Dermis blood vessel endothelial cell (primary cell): ENCODE results near the gene PLXNA4. TPM values are rescaled to one million over a fixed set of nuclear protein-coding genes. Genes with fewer than 3 reads are reported as not detected.
A peak's percentile ranks its signal among the peaks of the same experiment; 100 is the strongest.

Experiments
- DNase-seq: peaks from one replicate; pipeline ENCODE4 v3.0.0; 2010
- total RNA-seq: library from RNA; depleted of rRNA; stranded (reverse); fragments of >200 nt; gene quantifications from 2 replicates; pipeline ENCODE4 v1.2.3, GENCODE V29; 2014

The PLXNA4 gene
- total RNA-seq, 1 donor from 2014 or later, result 1.5 TPM

DNA sequence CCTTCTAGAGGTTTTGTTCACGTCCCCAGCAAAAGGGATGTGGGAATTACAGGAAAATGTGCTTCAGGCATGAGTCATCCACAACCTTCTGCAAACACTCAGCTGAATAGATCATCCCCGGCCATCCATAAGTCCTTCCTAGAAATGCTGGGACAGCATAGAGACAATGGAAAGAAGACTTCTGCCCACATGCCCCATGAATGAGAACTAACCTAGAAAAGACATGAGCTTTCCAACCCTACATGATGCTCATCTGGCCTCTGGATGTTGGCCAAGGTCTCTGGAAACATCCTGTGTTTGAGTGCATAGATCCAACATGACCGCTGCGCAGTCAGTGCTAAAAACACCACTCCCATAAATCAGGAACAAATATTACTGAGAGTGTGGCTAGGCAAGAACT, 277.5 kb downstream of the PLXNA4 start:
- peak; percentile 82 for DNase-seq

DNA sequence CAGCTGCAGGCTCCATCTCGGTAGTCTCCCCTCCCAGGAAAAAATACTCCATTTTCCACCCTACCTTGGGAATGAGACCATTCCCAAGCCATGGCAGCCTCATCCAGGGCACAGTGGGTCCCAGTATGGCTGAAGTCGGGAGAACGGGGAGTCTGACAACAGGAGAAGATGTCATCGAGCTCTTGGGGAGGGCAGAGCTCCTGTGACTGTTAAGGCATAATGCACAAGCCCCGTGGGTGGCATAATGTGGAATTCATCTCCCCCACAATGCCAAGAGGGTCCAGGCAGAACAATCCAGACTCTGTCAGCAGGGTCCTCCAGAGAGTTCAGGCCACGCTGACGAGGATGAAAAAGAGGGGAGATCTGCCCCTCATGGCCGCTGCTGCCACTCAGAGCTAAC, 279.4 kb downstream of the PLXNA4 start:
- DNase-seq, result no peak

DNA sequence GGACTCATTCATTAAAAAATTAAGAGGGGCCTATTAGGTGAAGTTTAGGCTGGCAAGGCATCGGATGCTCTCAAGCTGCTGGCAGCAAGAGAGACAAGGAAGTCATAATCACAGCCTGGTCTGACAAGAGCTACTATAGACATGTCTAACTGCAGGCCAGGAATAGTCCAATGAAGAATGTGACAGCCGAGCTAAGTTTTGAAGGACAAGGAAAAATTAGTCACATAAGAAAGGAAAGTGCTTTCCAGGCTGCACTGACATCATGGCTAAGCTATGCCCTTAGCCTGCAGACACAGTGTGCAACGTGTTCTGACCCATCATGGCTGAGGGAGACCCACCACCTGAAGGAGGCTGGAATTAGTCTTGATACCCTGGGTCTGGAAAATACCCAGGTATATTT, 281.1 kb downstream of the PLXNA4 start:
- DNase-seq, result peak; percentile 59

DNA sequence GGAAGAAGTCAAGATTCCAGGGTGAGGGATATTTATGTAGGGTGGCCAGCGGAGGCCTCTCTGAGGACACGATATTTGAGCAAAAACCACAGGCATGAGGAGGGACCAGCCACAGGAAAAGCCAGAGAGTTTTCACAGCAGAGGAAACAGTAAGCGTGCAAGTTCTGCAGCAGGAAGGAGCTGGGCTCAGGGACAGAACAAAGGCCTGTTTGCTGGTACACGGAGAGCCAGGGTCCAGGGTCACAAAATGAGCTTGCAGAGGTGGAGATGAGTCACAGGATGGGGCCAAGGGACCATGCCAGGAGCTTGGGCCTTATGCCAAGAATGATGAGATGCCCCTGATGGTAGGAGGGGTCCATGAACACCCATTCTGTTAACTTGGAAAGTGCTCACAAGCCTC, 283.5 kb downstream of the PLXNA4 start:
- DNase-seq, result peak; percentile 88

DNA sequence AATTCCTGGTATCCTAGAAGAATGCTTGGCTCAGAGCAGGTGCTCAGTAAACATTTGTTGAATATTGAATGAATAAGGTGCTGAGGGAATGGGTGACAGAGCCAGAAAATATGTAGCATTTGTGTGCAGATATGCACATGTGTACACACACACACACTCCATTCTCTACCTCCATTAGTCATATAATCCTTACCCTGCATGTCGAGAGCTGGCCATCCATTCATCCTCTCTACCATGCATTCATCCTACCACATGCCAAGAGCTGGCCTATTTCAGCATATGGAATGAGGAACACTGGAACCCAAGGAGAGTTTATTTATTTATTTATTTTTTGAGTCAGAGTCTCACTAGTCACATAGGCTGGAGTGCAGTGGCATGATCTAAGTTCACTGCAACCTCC, 284.8 kb downstream of the PLXNA4 start:
- DNase-seq, result no peak

DNA sequence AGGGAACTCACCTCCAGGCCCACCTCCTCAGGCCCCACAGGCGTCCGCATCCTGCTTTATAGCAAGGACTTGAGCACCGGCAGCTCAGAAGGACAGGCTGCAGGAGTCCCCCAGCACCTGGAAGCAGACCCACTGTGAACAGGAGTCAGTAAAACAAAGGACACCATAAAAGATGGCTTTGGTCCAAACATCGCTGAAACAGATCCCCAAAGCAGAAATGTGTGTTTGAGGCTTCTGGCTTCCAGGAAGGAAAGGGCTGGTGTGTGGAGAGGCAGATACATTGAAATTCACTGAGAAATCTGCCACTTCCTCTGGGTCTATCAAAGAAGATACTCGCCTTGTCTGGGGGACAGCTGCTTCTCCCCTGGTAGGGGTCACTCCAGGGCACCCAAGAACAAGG, 286.2 kb downstream of the PLXNA4 start:
- peak; percentile 57 for DNase-seq

DNA sequence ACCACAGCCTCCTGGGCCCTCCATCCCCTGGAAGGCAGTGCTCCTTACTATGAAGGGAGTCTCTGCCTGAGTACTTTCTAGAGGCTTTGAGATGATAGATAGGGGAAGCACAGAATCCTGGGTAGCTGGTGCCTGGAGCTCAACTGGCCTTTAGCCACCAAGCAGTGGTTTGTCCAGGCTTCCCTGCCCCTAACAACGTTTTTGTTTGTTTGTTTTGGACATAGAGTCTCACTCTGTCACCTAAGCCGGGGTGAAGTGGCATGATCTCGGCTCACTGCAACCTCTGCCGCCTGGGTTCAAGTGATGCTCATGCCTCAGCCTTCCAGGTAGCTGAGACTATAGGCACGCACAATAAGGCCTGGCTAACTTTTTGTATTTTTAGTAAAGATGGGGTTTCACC, 289.4 kb downstream of the PLXNA4 start:
- DNase-seq, result no peak

DNA sequence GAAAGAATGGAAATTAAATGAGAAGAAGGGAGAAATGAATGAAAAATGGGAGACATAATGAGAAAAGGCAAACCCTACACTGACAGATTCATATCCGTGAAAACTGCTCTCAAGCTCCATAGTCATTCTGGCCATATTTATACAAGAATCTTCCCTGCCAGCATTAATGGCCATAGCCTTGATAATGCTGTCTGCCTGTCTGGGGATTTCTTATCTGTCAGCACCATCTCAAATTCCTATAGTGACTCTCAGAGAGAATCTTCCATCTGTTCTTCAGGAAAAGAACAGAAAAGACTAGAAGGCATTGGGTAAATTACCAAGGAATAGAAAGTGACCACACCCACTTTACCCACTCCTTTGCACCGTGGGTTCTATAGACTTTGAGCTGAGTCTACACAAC, 295.9 kb downstream of the PLXNA4 start:
- no peak for DNase-seq

DNA sequence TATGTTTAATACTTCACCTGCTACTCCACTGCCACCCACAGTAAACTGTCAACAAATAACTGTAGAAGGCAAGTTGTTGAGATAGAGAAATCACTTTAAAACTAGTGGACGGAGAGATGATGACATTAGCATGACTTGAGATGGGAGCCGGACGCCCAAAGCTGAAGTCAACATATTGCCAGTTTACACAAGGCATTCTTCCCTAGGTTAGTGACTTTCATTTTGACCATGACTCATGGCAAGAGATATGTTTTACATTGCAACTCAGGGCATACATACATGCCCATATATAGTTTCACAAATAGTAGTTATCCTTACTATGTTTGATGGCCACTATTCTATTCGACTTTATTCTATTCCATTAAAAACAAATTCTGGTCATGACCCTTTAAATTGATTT, 296.6 kb downstream of the PLXNA4 start:
- no peak for DNase-seq

DNA sequence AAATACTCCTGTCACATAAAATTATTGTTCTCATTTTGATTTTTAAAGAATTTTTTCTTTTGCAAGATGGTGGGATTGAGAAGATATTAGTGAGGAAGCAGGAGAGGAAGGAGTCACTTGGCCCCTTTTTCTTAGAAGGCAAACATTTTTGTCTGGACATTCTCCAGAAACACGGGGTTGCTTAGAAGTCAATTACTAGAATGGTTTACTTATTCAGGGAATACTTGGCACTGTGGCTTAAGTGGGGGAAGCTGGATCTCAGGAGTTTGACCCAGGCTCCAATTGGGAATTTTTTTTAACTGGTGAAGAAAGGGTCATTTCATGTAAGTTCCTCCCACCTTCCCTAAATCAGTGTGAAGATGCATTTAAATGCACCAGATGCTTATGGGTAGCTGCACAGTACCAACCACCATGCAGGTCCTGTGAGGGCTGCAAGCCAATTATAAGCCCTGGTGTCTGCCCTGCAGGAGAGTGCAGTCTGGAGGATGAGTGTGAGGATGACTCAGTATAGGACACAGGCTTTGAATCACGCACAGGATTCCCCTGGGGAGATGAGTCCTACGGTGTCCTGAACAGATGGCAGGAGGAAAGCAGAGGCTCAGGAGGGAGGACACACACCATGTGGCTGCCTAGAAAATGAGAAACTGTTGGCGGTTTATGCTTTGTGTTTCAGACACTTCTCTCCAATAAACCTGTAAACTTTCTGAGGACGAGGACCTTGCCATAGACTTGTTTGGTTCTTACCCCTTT, 299.1 kb downstream of the PLXNA4 start:
- DNase-seq, result no peak

DNA sequence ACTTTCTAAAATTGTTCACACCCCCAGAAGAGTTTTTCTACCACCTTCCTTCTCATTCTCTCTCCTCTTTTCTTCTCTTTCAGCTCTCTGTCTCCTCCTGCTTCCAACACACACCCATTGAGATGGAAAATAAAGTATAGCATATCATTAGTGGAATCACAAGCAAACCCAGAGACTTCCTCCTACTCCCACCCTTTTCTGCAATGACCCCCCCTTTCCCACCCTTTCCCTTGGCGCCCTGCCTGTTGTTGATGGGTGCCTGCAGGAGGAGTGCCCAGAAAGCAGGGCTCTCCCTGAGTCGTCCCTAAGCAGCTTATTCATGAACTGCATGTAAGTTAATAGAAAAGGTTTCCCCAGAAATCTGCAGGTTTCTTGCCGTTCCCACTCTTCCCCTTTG, 300.0 kb downstream of the PLXNA4 start:
- no peak for DNase-seq

DNA sequence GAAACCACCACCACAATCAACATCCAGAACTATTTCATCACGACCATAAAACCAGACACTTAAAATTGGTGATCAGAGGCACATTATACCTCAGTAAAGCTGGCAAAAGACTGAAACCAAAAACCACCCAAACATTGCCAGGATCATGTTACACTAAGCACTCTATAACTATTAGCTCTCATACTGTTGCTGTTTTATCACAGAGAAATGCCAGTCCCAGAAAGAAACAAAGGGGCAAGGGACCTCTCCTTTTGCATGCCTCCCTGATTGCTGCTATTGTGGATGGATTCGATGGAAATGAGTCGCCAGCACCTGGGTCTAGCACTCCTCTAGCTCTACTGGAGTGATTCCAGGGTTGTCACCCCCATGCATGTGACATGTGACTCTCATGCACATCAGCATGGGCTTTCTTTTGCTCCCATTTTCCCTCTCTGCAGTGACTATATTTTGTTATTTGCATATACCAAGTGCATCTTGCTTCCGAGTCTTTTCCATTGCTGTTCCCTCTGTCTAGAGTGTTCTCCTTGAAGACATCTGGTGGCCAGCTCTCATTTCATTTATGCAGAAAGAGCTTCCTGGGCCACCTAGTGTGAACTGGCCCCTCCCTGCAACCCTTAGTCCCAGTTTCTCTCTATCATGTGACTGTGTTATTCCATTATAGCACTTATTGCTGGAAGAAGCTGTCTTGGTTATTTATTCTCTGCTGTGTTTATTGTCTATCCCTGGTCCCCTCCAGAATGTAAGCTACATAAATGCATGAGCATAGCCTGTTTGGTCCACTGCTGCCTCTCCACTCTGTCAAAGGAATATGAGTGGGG, 300.6 kb downstream of the PLXNA4 start:
- no peak for DNase-seq

DNA sequence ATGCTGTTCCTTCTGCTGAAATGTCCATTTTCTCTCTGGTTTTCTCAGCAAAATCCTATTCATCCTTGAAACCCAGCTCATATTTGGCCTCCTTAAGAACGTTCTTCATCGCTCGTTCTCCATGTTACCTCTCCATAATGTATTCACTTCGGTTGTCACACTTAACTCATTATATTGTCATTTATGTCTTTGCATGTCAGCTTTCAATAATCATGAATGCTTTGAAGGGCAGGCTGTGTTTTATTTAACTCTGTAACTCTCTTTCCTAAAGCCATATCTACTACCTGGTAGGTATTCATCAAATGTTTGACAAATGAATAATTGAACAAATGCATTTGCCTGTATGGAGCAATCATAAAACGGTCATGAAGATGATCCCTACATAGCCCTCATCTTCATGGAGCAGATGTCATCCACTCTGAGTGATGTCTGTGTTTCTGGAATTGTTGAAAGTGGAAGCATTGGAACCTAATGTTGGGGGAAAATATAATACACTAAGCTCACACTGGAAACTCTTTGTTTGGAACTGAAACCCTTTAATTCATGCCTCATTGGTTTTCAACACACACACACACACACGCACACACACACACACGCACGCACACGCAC, 303.4 kb downstream of the PLXNA4 start:
- DNase-seq, result no peak

DNA sequence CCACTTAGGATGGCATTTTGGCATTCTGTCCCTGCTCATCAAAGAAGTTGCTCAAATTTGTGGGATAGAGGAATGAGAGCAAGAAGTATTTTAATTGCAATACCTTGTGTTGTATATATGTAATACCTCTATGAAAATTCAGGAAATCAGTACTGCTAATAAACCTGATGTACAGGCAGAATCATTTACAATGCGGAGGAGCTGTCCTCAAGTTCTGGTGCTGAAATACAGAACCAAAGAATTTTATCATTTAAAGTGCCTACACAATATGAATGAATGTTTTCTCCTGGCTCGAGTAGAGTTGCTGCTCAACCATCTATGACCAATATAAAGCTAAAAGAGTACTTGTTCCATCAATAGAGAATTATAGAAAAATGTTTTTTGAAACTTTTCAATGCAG, 305.8 kb downstream of the PLXNA4 start:
- peak; percentile 54 for DNase-seq

DNA sequence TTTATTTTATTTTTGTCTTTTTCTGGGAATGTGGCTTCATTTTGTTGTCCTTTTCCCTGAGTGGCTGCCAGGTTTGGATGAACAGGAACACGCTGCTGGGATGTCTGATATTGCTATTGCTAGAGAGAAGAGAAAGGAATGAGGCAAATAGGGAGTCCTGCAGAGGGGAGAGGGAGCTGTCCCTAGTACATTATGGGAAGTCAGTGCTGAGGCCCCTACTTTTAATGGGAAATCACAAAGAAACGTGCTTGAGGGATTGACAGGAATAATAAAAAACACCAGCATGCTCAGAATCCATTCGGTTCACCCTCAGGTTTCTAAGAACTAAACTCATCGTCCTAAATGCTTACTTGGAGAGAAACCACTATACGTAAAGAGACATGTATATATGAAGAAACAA, 306.6 kb downstream of the PLXNA4 start:
- DNase-seq, result no peak

DNA sequence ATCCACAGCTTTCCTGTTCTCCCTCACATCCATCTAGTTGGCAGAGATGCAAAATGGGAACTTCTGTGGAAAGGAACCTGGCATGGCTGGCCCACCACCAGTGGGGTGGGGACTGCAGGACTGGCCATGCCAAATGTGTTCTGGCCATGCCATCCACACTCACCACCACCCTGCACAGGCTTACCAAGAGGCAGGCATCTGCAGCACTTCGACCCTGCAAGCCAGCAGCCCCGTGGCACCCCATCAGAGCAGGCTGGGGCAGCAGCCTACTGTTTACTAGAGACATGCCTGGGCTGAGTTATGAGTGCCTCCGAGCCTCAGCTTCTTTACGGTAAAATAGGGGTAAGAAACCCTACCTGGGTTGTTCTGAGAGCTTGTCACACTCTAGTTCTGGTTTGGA, 313.1 kb downstream of the PLXNA4 start:
- no peak for DNase-seq

DNA sequence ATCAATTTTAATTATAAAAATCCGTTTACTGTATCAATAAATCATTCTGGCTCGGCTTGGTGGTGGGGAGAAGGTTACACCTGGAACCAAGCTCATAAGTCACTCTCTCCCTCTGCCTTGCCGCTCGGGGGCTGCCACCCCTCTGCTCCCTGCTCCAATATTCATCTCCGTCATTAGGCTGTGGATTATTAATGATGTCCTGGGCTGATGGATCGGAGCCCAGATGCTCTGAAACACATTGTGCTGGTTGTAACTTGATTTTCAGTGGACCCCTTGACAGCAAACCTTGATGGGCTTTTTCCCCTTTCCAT, 314.2 kb downstream of the PLXNA4 start:
- DNase-seq, result no peak

DNA sequence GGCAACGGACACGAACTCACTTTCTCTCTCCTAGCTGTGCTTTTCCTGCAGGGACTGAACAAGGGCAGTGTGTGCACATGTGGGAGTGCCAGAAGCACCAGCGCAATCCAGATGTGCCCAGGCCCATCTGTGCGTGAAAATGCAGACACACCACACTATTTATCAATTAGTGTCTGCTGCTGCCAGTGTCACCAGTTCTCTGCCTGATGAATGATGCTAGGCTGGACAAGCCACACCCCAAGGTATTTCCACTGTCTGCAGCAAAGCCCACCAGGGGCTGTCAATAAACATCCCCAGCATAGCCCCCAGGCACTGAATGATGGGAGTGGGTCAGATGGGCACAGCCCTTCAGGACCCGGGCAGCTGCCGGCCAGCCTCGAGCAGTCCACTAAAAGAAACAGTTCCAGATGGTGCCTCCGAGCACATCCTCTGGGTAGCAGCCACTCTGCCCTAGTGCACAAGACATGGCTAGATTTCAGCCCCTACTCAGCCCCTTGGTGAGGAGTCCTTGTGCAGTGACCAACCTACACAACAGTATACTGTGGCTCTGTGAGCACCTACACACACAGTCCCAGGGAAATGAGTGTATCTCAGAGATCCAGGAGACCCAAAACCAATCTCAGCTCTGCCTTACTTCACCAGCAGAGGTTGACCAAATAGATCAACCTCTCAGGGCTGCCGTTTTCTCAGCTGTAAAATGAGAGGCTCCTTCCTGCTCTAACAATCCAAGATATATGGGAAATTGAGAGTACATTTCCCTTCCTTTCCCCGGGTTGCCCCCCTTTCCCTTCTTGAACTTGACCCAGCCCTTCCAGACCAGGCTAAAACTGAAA, 314.7 kb downstream of the PLXNA4 start:
- no peak for DNase-seq

DNA sequence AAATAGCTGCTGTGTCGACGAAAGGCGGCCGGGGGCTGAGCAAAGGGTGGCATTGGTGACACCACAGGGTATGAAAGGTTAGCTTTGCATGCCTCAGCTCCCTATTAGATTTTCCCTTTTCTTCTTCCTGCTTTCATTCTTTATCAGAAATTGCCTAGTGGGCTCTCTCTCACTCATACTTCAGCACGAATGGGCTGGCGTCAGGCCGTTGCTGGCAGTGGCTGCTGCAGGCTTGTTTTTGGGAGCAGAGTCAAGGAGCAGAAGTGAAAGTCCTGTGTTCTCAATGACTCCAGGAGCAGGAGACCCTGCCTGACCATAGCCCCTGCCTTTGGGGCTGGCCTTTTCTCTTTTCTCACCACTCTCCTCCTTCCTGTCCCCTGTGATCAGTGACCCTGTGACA, 318.0 kb downstream of the PLXNA4 start:
- no peak for DNase-seq

DNA sequence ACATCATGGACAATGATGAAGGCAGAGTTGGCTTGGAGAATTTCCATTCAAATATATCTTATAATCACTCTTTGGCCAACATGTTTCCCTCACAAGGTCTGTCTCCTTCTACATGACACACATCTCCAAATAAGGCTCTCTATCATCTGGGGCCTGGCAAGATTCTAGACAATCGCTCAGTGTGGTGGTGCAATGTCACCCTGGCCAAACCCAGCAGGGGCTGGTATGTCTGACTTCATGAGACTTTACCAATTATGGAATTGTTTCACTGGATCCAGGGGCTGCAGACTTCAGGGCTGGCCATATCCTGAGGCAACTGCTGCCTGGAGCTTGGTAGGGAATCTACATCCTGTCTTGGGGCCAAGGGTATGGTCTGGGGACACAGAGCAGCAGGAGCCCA, 319.0 kb downstream of the PLXNA4 start:
- no peak for DNase-seq

DNA sequence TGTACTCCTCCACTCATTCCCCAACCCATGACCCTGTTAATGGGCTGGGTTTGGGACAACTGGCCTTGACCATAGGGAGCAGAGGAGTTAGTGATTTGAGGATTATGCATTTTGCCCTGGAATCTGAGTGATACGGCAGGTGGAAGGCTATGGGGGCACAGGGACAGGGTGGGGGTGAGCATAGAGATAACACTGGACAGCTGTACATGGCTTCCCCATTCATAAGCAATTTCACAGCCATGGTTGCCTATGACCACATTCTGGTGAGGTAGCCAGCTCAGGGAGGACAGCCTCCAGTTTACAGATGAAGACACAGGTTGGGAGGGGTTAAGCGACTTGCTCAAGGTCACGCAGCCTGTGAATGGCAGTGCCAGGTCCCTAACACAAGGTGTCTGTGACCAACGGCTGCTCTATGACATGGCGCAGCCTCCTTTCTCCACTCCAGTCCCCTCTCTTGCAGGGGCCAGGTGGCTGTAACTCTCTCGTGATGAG, 319.5 kb downstream of the PLXNA4 start:
- no peak for DNase-seq

DNA sequence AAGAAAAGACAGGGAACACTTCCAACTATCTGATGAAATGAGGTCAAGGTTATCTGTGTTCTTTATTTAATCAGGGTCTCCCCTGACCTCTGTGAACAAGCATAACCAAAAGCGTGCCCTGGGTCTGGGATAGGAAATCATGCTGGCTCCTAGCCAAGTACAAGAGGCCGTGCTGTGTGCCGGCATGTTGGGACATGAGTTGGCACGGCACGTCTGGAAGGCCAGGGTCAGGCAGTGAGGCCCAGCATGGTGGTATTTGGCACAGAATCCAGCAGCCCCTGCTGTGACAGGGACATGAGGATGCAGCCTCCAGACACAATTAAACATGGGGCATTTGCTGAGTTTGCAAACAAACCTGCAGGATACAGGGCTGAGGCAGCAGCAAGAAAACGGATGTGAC, 320.4 kb downstream of the PLXNA4 start:
- DNase-seq, result peak; percentile 67
